DOHH2 (cell line): ENCODE data around the gene KLHL1.

Source experiments
- H3F3A ChIP-seq: fragments of 200-600 bp; sonication (generic), shearing (Covaris generic); 2 replicates; pipeline ENCODE4 v1.6.0; 2016; ENCODE audit warnings: antibody characterized with exemption, mild to moderate bottlenecking; ENCODE audit not compliant: control insufficient read depth, insufficient read depth
- H3K27ac ChIP-seq: fragments of 200-600 bp; sonication (generic); 2 replicates; pipeline ENCODE4 v1.5.1; 2014; ENCODE audit warnings: low read depth, mild to moderate bottlenecking, low read length, moderate library complexity
- H3K27me3 ChIP-seq: fragments of 200-600 bp; sonication (generic); 2 replicates; pipeline ENCODE4 v1.6.1; 2014; ENCODE audit warnings: mild to moderate bottlenecking, low read length, mixed read lengths; ENCODE audit not compliant: control insufficient read depth
- H3K36me3 ChIP-seq: fragments of 200-600 bp; sonication (generic); 2 replicates; pipeline ENCODE4 v1.6.1; 2014; ENCODE audit warnings: mild to moderate bottlenecking, low read length, moderate library complexity, mixed read lengths; ENCODE audit not compliant: control insufficient read depth
- H3K4me1 ChIP-seq: fragments of 200-600 bp; sonication (generic); 2 replicates; pipeline ENCODE4 v1.6.1; 2014; ENCODE audit warnings: mild to moderate bottlenecking, low read length, mixed read lengths; ENCODE audit not compliant: control insufficient read depth
- H3K4me2 ChIP-seq: fragments of 200-600 bp; sonication (generic); 2 replicates; pipeline ENCODE4 v1.6.0; 2014; ENCODE audit warnings: mild to moderate bottlenecking, low read length, moderate library complexity
- H3K4me3 ChIP-seq: fragments of 200-600 bp; sonication (generic); 2 replicates; pipeline ENCODE4 v1.5.1; 2014; ENCODE audit warnings: mild to moderate bottlenecking, low read length, mixed read lengths
- H3K79me2 ChIP-seq: fragments of 200-600 bp; sonication (generic); 2 replicates; pipeline ENCODE4 v1.6.1; 2014; ENCODE audit warnings: mild to moderate bottlenecking, low read length, mixed read lengths; ENCODE audit not compliant: control insufficient read depth
- H3K9me2 ChIP-seq: fragments of 200-600 bp; sonication (generic); replicated peaks from 2 replicates; pipeline ENCODE4 v1.6.1; 2014; ENCODE audit warnings: mild to moderate bottlenecking, low read length, mixed read lengths; ENCODE audit not compliant: control insufficient read depth
- H3K9me3 ChIP-seq: fragments of 200-600 bp; sonication (generic); 2 replicates; pipeline ENCODE4 v1.6.1; 2014; ENCODE audit warnings: antibody characterized with exemption, low read length, mixed read lengths; ENCODE audit not compliant: control insufficient read depth, insufficient read depth
- H4K20me1 ChIP-seq: fragments of 200-600 bp; sonication (generic); 2 replicates; pipeline ENCODE4 v1.6.0; 2014; ENCODE audit warnings: low read depth, mild to moderate bottlenecking, antibody characterized with exemption, low read length, moderate library complexity; ENCODE audit not compliant: control insufficient read depth, insufficient read depth
- CTCF ChIP-seq: fragments of 200-600 bp; sonication (generic); IDR thresholded peaks from one replicate; pipeline ENCODE4 v1.5.1; 2014; ENCODE audit warnings: antibody characterized with exemption, mild to moderate bottlenecking, low read depth, low read length; ENCODE audit not compliant: poor library complexity, severe bottlenecking
- EZH2phosphoT487 ChIP-seq: fragments of 200-600 bp; sonication (generic); IDR thresholded peaks from 2 replicates; pipeline ENCODE4 v1.6.1; 2017; ENCODE audit warnings: borderline replicate concordance, mild to moderate bottlenecking, antibody characterized with exemption, low read length, moderate library complexity, mixed read lengths

KLHL1 gene

GRCh38 chr13:69706807-69707206 lies 401.4 kb downstream of the KLHL1 start:
- Histone ChIP-seq H3K9me3 (no peaks in the 10 kb centered on the region), H3K9me2 (no peaks in the 10 kb centered on the region), H3K4me3 (no peak overlapping the region), H4K20me1 (no peaks in the 10 kb centered on the region), H3K4me2 (no peak overlapping the region), H3K27ac (no peak overlapping the region), H3K79me2 (no peaks in the 10 kb centered on the region), H3F3A (no peaks in the 10 kb centered on the region), H3K36me3 (no peaks in the 10 kb centered on the region), H3K27me3 (no peaks in the 10 kb centered on the region), H3K4me1 (no peaks in the 10 kb centered on the region)
- no peak for TF ChIP-seq CTCF
- no peak for TF ChIP-seq EZH2phosphoT487

GRCh38 chr13:69704311-69704710 lies 403.9 kb downstream of the KLHL1 start:
- Histone ChIP-seq H3K36me3 (no peaks in the 10 kb centered on the region), H3K4me1 (no peaks in the 10 kb centered on the region), H4K20me1 (no peaks in the 10 kb centered on the region), H3K9me2 (no peaks in the 10 kb centered on the region), H3K4me2 (no peak overlapping the region), H3K9me3 (no peaks in the 10 kb centered on the region), H3K4me3 (no peak overlapping the region), H3K27me3 (no peaks in the 10 kb centered on the region), H3K79me2 (no peaks in the 10 kb centered on the region), H3K27ac (no peak overlapping the region), H3F3A (no peaks in the 10 kb centered on the region)
- TF ChIP-seq CTCF (no peak), EZH2phosphoT487 (no peak)

GRCh38 chr13:69690999-69691398 lies 417.3 kb downstream of the KLHL1 start:
- no peak for TF ChIP-seq CTCF
- TF ChIP-seq EZH2phosphoT487 = no peak
- Histone ChIP-seq H3K4me3 (no peak overlapping the region), H3K9me2 (no peaks in the 10 kb centered on the region), H3K27me3 (no peaks in the 10 kb centered on the region), H4K20me1 (no peaks in the 10 kb centered on the region), H3K4me2 (no peak overlapping the region), H3K4me1 (no peaks in the 10 kb centered on the region), H3K27ac (no peak overlapping the region), H3F3A (no peaks in the 10 kb centered on the region), H3K36me3 (no peaks in the 10 kb centered on the region), H3K9me3 (no peaks in the 10 kb centered on the region), H3K79me2 (no peaks in the 10 kb centered on the region)
